PFSK-1 (cell line): Measurements from ENCODE around the gene LIPA.

Source experiments
- POLR2AphosphoS5 ChIP-seq: IDR thresholded peaks from 2 replicates; pipeline ENCODE4 v1.6.1; 2012; ENCODE audit warnings: low read depth, mild to moderate bottlenecking, control low read depth, low read length, moderate library complexity
- SIN3A ChIP-seq: IDR thresholded peaks from 2 replicates; pipeline ENCODE4 v1.6.1; 2012; ENCODE audit warnings: mild to moderate bottlenecking, low read length, moderate library complexity, borderline replicate concordance; ENCODE audit not compliant: insufficient read depth
- TAF1 ChIP-seq: IDR thresholded peaks from 2 replicates; pipeline ENCODE4 v1.6.1; 2012; ENCODE audit warnings: low read length, control low read depth, borderline replicate concordance; ENCODE audit not compliant: insufficient read depth

- TF ChIP-seq SIN3A (no peak), POLR2AphosphoS5 (no peak), TAF1 (no peak)
Measured at GRCh38 chr10:89248990-89249389, 2.6 kb downstream of the LIPA start.
